Measurements from ENCODE around the gene EPHB1.

The EPHB1 gene

GRCh38 chr3:135292162-135292561 is 497.1 kb downstream of the EPHB1 start:
- DNase-seq: no peak

- DNase-seq: no peak
Observed at GRCh38 chr3:135301670-135302069, 506.6 kb downstream of the EPHB1 start.

GRCh38 chr3:135304378-135304777 is 509.3 kb downstream of the EPHB1 start:
- no peak for DNase-seq

All from activated CD4-positive, alpha-beta T cell treated with anti-CD3 and anti-CD28 coated beads, Interleukin-2, amount 50 U/mL, for 16 hours (primary cell).